Neural cell (in vitro differentiated cells): ENCODE data around the gene DNAH3.

Experiments used
- EP300 ChIP-seq: fragments of 450-650 bp; conservative IDR thresholded peaks from 2 replicates; pipeline ENCODE4 v1.6.1; 2014; ENCODE audit warnings: antibody characterized with exemption, mild to moderate bottlenecking, moderate library complexity; ENCODE audit not compliant: poor library complexity, severe bottlenecking
- EZH2 ChIP-seq: fragments of 200-600, 300-800 bp; shearing (Covaris generic), sonication (generic); IDR thresholded peaks from 2 replicates; pipeline ENCODE4 v1.6.1; 2014; ENCODE audit warnings: antibody characterized with exemption, low read length, borderline replicate concordance, mild to moderate bottlenecking; ENCODE audit not compliant: insufficient read depth, poor library complexity, severe bottlenecking
- MXI1 ChIP-seq: fragments of 450-650 bp; conservative IDR thresholded peaks from 2 replicates; pipeline ENCODE4 v1.6.1; 2014; ENCODE audit warnings: antibody characterized with exemption, mild to moderate bottlenecking; ENCODE audit not compliant: poor library complexity, severe bottlenecking
- POLR2AphosphoS5 ChIP-seq: IDR thresholded peaks from 2 replicates; pipeline ENCODE4 v1.6.1; 2012
- RAD21 ChIP-seq: fragments of 450-650 bp; conservative IDR thresholded peaks from 2 replicates; pipeline ENCODE4 v1.6.1; 2014; ENCODE audit warnings: antibody characterized with exemption, mild to moderate bottlenecking, moderate library complexity
- SMC3 ChIP-seq: fragments of 450-650 bp; conservative IDR thresholded peaks from 2 replicates; pipeline ENCODE4 v1.6.1; 2014; ENCODE audit warnings: antibody characterized with exemption, mild to moderate bottlenecking, moderate library complexity; ENCODE audit not compliant: poor library complexity
- TAF1 ChIP-seq: IDR thresholded peaks from 2 replicates; pipeline ENCODE4 v1.6.1; 2012; ENCODE audit warnings: low read depth
- TF ChIP-seq, protein P1 (sequence below): IDR thresholded peaks from 2 replicates; pipeline ENCODE4 v1.6.1; 2012; ENCODE audit warnings: borderline replicate concordance
- TF ChIP-seq, protein P2 (sequence below): fragments of 450-650 bp; IDR thresholded peaks from 2 replicates; pipeline ENCODE4 v1.5.1; 2014; ENCODE audit warnings: antibody characterized with exemption, mild to moderate bottlenecking, moderate library complexity; ENCODE audit not compliant: poor library complexity, severe bottlenecking

DNA sequence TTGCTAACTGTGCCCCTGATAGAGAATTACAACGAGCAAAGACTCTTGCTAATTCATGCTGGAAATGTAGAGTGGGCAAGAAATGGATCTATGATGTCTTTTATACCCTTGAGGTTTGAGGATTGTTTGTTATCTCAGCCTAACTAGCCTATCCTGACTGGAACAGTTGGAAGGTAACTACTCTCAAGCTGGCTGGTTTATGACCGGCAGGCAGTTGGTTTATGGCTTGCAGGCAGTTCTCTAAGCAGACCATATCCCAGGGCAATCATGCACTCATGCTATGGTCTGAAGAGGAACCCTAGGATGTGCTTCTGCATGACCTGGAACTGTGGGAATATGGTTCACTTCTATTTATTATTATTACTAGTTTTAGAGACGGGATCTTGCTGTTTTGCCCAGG is 201.0 kb downstream of the DNAH3 start:
- TF ChIP-seq EZH2: no peak
- TF ChIP-seq, protein P1, sequence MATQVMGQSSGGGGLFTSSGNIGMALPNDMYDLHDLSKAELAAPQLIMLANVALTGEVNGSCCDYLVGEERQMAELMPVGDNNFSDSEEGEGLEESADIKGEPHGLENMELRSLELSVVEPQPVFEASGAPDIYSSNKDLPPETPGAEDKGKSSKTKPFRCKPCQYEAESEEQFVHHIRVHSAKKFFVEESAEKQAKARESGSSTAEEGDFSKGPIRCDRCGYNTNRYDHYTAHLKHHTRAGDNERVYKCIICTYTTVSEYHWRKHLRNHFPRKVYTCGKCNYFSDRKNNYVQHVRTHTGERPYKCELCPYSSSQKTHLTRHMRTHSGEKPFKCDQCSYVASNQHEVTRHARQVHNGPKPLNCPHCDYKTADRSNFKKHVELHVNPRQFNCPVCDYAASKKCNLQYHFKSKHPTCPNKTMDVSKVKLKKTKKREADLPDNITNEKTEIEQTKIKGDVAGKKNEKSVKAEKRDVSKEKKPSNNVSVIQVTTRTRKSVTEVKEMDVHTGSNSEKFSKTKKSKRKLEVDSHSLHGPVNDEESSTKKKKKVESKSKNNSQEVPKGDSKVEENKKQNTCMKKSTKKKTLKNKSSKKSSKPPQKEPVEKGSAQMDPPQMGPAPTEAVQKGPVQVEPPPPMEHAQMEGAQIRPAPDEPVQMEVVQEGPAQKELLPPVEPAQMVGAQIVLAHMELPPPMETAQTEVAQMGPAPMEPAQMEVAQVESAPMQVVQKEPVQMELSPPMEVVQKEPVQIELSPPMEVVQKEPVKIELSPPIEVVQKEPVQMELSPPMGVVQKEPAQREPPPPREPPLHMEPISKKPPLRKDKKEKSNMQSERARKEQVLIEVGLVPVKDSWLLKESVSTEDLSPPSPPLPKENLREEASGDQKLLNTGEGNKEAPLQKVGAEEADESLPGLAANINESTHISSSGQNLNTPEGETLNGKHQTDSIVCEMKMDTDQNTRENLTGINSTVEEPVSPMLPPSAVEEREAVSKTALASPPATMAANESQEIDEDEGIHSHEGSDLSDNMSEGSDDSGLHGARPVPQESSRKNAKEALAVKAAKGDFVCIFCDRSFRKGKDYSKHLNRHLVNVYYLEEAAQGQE: no peak
- TF ChIP-seq, protein P2, sequence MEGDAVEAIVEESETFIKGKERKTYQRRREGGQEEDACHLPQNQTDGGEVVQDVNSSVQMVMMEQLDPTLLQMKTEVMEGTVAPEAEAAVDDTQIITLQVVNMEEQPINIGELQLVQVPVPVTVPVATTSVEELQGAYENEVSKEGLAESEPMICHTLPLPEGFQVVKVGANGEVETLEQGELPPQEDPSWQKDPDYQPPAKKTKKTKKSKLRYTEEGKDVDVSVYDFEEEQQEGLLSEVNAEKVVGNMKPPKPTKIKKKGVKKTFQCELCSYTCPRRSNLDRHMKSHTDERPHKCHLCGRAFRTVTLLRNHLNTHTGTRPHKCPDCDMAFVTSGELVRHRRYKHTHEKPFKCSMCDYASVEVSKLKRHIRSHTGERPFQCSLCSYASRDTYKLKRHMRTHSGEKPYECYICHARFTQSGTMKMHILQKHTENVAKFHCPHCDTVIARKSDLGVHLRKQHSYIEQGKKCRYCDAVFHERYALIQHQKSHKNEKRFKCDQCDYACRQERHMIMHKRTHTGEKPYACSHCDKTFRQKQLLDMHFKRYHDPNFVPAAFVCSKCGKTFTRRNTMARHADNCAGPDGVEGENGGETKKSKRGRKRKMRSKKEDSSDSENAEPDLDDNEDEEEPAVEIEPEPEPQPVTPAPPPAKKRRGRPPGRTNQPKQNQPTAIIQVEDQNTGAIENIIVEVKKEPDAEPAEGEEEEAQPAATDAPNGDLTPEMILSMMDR: no peak
- TF ChIP-seq EP300: no peak
- TF ChIP-seq TAF1: no peak
- TF ChIP-seq MXI1: no peak
- TF ChIP-seq POLR2AphosphoS5: no peak
- TF ChIP-seq SMC3: no peak
- TF ChIP-seq RAD21: no peak
